GM23338 (cell line): ENCODE measurements around the gene CAND1. TPM values are rescaled to one million over a fixed set of nuclear protein-coding genes. Genes with fewer than 3 reads are reported as not detected.

Experiments
- ATAC-seq: fragments of 200-7000 bp; cut with Tn5 transposase; 3 replicates; pipeline ENCODE4 v1.9.1; 2020
- DNase-seq: peaks from one replicate; pipeline ENCODE4 v3.0.0-alpha.2; 2015; ENCODE audit warnings: low spot score
- H2AFZ ChIP-seq: fragments of 200-600 bp; sonication (generic); 2 replicates; pipeline ENCODE4 v1.8.0; 2016; ENCODE audit warnings: antibody characterized with exemption, mild to moderate bottlenecking, moderate library complexity
- H3F3A ChIP-seq: fragments of 200-600 bp; sonication (generic); replicated peaks from 2 replicates; pipeline ENCODE4 v1.8.0; 2017; ENCODE audit warnings: antibody characterized with exemption, mixed run types, low read depth
- H3K27ac ChIP-seq: fragments of 200-600 bp; sonication (generic); 2 replicates; pipeline ENCODE4 v1.6.1; 2016; ENCODE audit warnings: low read depth
- H3K27me3 ChIP-seq: fragments of 200-600 bp; sonication (generic); 2 replicates; pipeline ENCODE4 v1.8.0; 2016; ENCODE audit warnings: mild to moderate bottlenecking, mixed run types, moderate library complexity; ENCODE audit not compliant: insufficient read depth
- H3K36me3 ChIP-seq: fragments of 200-600 bp; sonication (generic); 2 replicates; pipeline ENCODE4 v1.8.0; 2016; ENCODE audit warnings: mild to moderate bottlenecking; ENCODE audit not compliant: insufficient read depth
- H3K4me1 ChIP-seq: fragments of 200-600 bp; sonication (generic); 2 replicates; pipeline ENCODE4 v1.8.0; 2016; ENCODE audit warnings: mild to moderate bottlenecking, moderate library complexity; ENCODE audit not compliant: insufficient read depth
- H3K4me2 ChIP-seq: fragments of 200-600 bp; sonication (generic); 2 replicates; pipeline ENCODE4 v1.7.1; 2017; ENCODE audit warnings: mixed run types
- H3K4me3 ChIP-seq: fragments of 200-600 bp; sonication (generic); 2 replicates; pipeline ENCODE4 v1.6.1; 2016; ENCODE audit warnings: mixed run types
- H3K79me2 ChIP-seq: fragments of 200-600 bp; sonication (generic); replicated peaks from 2 replicates; pipeline ENCODE4 v1.8.0; 2017; ENCODE audit warnings: mild to moderate bottlenecking; ENCODE audit not compliant: insufficient read depth
- H3K9me2 ChIP-seq: fragments of 200-600 bp; sonication (generic); 2 replicates; pipeline ENCODE4 v1.8.0; 2017; ENCODE audit not compliant: insufficient read depth
- H4K20me1 ChIP-seq: fragments of 200-600 bp; sonication (generic); replicated peaks from 2 replicates; pipeline ENCODE4 v1.8.0; 2017; ENCODE audit warnings: mild to moderate bottlenecking; ENCODE audit not compliant: insufficient read depth
- H3K27ac Mint-ChIP-seq: 2 replicates; pipeline ENCODE4 v1.8.0; 2020; ENCODE audit warnings: inconsistent platforms, mild to moderate bottlenecking, moderate library complexity, mixed read lengths
- H3K27me3 Mint-ChIP-seq: 3 replicates; pipeline ENCODE4 v1.8.0; 2022; ENCODE audit warnings: low read depth, mild to moderate bottlenecking, moderate library complexity, mixed read lengths, inconsistent platforms; ENCODE audit not compliant: insufficient read depth, poor library complexity
- H3K36me3 Mint-ChIP-seq: 3 replicates; pipeline ENCODE4 v1.8.0; 2021; ENCODE audit warnings: low read depth, mild to moderate bottlenecking, inconsistent platforms, moderate library complexity, mixed read lengths
- H3K4me1 Mint-ChIP-seq: 3 replicates; pipeline ENCODE4 v1.8.0; 2020; ENCODE audit warnings: mild to moderate bottlenecking, inconsistent platforms, mixed read lengths
- H3K4me3 Mint-ChIP-seq: 3 replicates; pipeline ENCODE4 v1.8.0; 2021; ENCODE audit warnings: moderate library complexity, mild to moderate bottlenecking, inconsistent platforms, mixed read lengths
- H3K9me3 Mint-ChIP-seq: 3 replicates; pipeline ENCODE4 v1.8.0; 2020; ENCODE audit warnings: moderate library complexity, mild to moderate bottlenecking, inconsistent platforms, mixed read lengths
- EZH2 ChIP-seq: fragments of 200-600 bp; sonication (generic); IDR thresholded peaks from one replicate; pipeline ENCODE4 v1.8.0; 2017; ENCODE audit warnings: antibody characterized with exemption, mild to moderate bottlenecking, low read depth; ENCODE audit not compliant: unreplicated experiment
- EZH2phosphoT487 ChIP-seq: fragments of 200-600 bp; sonication (generic); IDR thresholded peaks from one replicate; pipeline ENCODE4 v1.8.1; 2018; ENCODE audit warnings: antibody characterized with exemption; ENCODE audit not compliant: unreplicated experiment
- JUNB ChIP-seq: IDR thresholded peaks from one replicate; pipeline ENCODE4 v1.6.1; 2016; ENCODE audit warnings: antibody characterized with exemption; ENCODE audit not compliant: unreplicated experiment
- NANOG ChIP-seq: IDR thresholded peaks from 2 replicates; pipeline ENCODE4 v1.6.1; 2016; ENCODE audit warnings: antibody characterized with exemption, borderline replicate concordance
- POLR2AphosphoS5 ChIP-seq: IDR thresholded peaks from 2 replicates; pipeline ENCODE4 v1.6.1; 2016; ENCODE audit warnings: antibody characterized with exemption, low read depth
- REST ChIP-seq: IDR thresholded peaks from one replicate; pipeline ENCODE4 v1.6.1; 2018; ENCODE audit warnings: antibody characterized with exemption; ENCODE audit not compliant: unreplicated experiment
- ZNF114 ChIP-seq: fragments of 250-450 bp; sonication (Bioruptor Pico); IDR thresholded peaks from 2 replicates; pipeline ENCODE4 v1.5.0; 2020; ENCODE audit warnings: mild to moderate bottlenecking, moderate library complexity
- polyA plus RNA-seq: library from polyadenylated mRNA; unstranded; fragments of >200 nt; fragmentation: Nextera tagmentation; extraction: Ambion mirVana; gene quantifications from 2 replicates; pipeline ENCODE4 v1.2.1, GENCODE V29; 2016
- total RNA-seq: library from RNA; depleted of rRNA; stranded (reverse); fragments of >200 nt; shearing (Covaris generic); gene quantifications from 2 replicates; pipeline ENCODE4 v1.2.3, GENCODE V29; 2014

CAND1 gene
- total and polyA plus RNA-seq, 2 experiments from 2014 or later, result 71.4 to 151 TPM

GRCh38 chr12:67290378-67290777, 21.2 kb downstream of the CAND1 start:
- Histone ChIP-seq H3K9me2 (no peaks in the 10 kb centered on the region), H3K4me1 (no peaks in the 10 kb centered on the region), H3K4me2 (no peak overlapping the region), H3F3A (no peaks in the 10 kb centered on the region), H3K27me3 (no peaks in the 10 kb centered on the region), H3K36me3 (peaks cover 10% of the 10 kb centered on the region; the same call in 1 of the 2 replicates), H3K27ac (no peak overlapping the region), H3K79me2 (peaks cover 89% of the 10 kb centered on the region), H4K20me1 (peaks cover 14% of the 10 kb centered on the region), H3K4me3 (no peak overlapping the region), H2AFZ (no peak overlapping the region)
- Mint-ChIP-seq H3K36me3 (peaks cover 29% of the 10 kb centered on the region), H3K27me3 (peaks cover 2% of the 10 kb centered on the region), H3K4me3 (no peak overlapping the region), H3K27ac (no peak overlapping the region), H3K4me1 (peaks cover 2% of the 10 kb centered on the region; the same call in 1 of the 3 replicates), H3K9me3 (no peaks in the 10 kb centered on the region)
- no peak for ATAC-seq
- no peak for TF ChIP-seq REST
- no peak for DNase-seq

- Histone ChIP-seq H3K79me2 (peaks cover 9% of the 10 kb centered on the region), H3K4me2 (no peak overlapping the region), H3K36me3 (peaks cover 26% of the 10 kb centered on the region; the same call in 1 of the 2 replicates), H3K4me3 (no peak overlapping the region), H3K9me2 (no peaks in the 10 kb centered on the region), H3K4me1 (no peaks in the 10 kb centered on the region), H3F3A (no peaks in the 10 kb centered on the region), H4K20me1 (peaks cover 6% of the 10 kb centered on the region; the same call in 1 of the 2 replicates), H3K27ac (no peak overlapping the region), H3K27me3 (no peaks in the 10 kb centered on the region), H2AFZ (no peak overlapping the region)
- Mint-ChIP-seq H3K27ac (no peak overlapping the region), H3K4me3 (no peak overlapping the region), H3K36me3 (peaks cover 50% of the 10 kb centered on the region), H3K4me1 (no peaks in the 10 kb centered on the region), H3K9me3 (no peaks in the 10 kb centered on the region), H3K27me3 (no peaks in the 10 kb centered on the region)
- ATAC-seq, result no peak
- no peak for DNase-seq
- TF ChIP-seq ZNF114 (CRISPR knock-in tag) (no peak), NANOG (no peak)
These were observed 30.4 kb downstream of the CAND1 start for GRCh38 chr12:67299526-67299925.

GRCh38 chr12:67299926-67300325, 30.8 kb downstream of the CAND1 start:
- no peak overlapping the region for H3K4me3 ChIP-seq
- no peak overlapping the region for H3K27ac ChIP-seq
- H4K20me1 ChIP-seq, result peaks cover 6% of the 10 kb centered on the region; the same call in 1 of the 2 replicates
- Mint-ChIP-seq H3K4me3 (no peak overlapping the region), H3K4me1 (no peaks in the 10 kb centered on the region), H3K9me3 (no peaks in the 10 kb centered on the region), H3K27ac (no peak overlapping the region), H3K36me3 (peaks cover 47% of the 10 kb centered on the region), H3K27me3 (no peaks in the 10 kb centered on the region)
- no peaks in the 10 kb centered on the region for H3K9me2 ChIP-seq
- peaks cover 5% of the 10 kb centered on the region; the same call in 1 of the 2 replicates for H3K79me2 ChIP-seq
- no peaks in the 10 kb centered on the region for H3K4me1 ChIP-seq
- no peak for DNase-seq
- no peaks in the 10 kb centered on the region for H3F3A ChIP-seq
- peaks cover 26% of the 10 kb centered on the region; the same call in 1 of the 2 replicates for H3K36me3 ChIP-seq
- H2AFZ ChIP-seq, result no peak overlapping the region
- no peak for ATAC-seq
- TF ChIP-seq JUNB (no peak), NANOG (no peak), EZH2phosphoT487 (no peak), POLR2AphosphoS5 (no peak), EZH2 (no peak), REST (no peak)
- no peak overlapping the region for H3K4me2 ChIP-seq
- no peaks in the 10 kb centered on the region for H3K27me3 ChIP-seq
